Forelimb muscle (tissue), 1 donor: ENCODE results near the gene PCED1A. TPM values are rescaled to one million over a fixed set of nuclear protein-coding genes. Genes with fewer than 3 reads are reported as not detected.
"Not testable (repeated sequence)": the region's sequence is repeated elsewhere in the genome, so short reads cannot be mapped to it uniquely, and the experiment has no call there.

Experiments
- DNase-seq: peaks from one replicate; pipeline ENCODE4 v3.0.0-alpha.2; 2013; ENCODE audit warnings: low read depth
- polyA plus RNA-seq: library from polyadenylated mRNA; unstranded; fragments of 120-200 nt; gene quantifications from one replicate; pipeline ENCODE4 v1.2.1, GENCODE V29; 2013; ENCODE audit not compliant: insufficient read length

The PCED1A gene
- polyA plus RNA-seq, 1 donor = 26.2 TPM

- DNase-seq = no peak
Measured at GRCh38 chr20:2865630-2866029, 25.2 kb upstream of the PCED1A start.

DNA sequence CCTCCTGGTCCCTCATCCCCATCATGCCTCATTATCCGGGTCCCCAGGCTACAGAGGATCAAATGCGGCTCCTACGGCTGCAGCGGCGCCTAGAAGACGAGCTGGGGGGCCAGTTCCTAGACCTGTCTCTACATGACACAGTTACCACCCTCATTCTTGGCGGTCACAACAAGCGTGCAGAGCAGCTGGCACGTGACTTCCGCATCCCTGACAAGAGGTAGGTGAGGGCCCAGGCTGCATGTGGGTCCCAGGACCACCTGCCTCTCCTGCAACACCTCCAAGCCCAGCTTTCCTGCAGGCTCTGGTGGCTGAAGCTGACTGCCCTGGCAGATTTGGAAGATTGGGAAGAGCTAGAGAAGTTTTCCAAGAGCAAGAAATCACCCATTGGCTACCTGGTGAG, 24.6 kb upstream of the PCED1A start:
- DNase-seq = no peak

GRCh38 chr20:2864626-2865025, 24.2 kb upstream of the PCED1A start:
- no peak for DNase-seq

DNA sequence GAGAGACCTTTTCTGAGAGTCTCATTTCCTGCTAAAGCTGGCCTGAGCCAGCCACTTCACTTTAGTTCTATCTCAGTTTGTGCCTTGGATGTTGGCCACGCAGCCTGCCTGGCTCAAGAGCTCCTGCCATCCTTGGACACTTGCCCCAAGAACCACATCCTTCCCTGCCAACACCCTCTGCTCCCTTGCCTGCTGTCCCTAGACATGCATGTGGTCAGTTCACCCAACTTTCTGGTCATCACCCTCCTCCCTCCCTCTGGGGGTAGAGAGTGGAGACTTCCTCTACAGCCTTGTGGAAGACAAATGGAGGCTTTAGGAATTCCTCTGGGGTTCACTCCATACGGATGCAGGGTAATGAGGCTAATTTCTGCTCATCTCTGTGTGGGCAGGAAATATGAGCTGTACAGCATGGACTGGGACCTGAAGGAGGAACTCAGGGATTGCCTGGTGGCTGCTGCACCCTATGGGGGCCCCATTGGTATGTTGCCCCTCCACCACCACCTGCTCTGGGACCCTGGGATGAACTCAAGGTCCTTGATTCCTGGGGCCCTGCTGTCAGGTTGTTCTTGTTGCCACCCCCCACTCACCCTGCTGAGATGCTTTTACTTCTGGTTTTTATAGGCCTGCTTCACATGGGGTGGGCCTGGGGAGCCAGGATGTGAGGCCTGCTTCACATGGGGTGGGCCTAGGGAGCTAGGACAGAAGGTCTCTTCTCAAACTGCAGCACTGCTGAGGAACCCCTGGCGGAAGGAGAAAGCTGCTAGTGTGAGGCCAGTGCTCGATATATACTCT, 19.1 kb upstream of the PCED1A start:
- DNase-seq = no peak

DNA sequence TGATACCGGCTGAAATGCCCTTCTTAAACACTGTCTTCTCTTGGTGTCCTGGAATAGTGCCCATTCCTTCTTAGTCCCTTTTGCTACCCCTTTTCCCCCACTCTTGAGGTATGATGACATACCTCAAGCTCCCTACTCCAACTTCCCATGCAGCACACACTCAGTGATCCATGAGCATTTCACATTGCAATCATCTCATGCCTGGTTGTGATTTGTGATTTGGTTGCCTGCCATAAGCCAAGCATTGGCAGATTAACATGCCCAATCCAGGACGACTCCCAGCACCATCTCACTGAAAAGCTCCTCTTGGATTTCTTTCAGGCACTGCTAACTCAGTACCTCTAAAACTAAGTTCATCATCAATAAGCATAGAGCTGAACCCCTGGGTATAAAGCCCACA, 18.1 kb upstream of the PCED1A start:
- DNase-seq = no peak

- no peak for DNase-seq
Measured at GRCh38 chr20:2851086-2851485, 10.6 kb upstream of the PCED1A start.

- DNase-seq = no peak
Measured at GRCh38 chr20:2849529-2849928, 9.1 kb upstream of the PCED1A start.

GRCh38 chr20:2847802-2848201, 7.3 kb upstream of the PCED1A start:
- no peak for DNase-seq

- no peak for DNase-seq
Measured at GRCh38 chr20:2846698-2847097, 6.2 kb upstream of the PCED1A start.

DNA sequence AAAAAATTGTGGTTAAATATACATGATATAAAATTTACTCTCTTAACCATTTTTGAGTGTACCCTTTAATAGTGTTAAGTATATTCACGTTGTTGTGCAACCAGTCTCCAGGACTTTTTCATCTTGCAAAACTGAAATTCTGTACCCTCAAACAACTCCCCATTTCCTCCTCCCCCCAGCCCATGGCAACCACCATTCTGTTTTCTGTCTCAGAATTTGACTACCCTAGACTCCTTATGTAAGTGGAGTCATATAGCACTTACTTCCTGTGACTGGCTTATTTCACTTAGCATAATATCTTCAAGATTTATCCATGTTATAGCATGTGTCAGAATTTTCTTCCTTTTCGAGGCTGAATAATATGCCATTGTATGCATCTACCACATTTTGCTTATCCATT, 5.2 kb upstream of the PCED1A start:
- no peak for DNase-seq

- no peak for DNase-seq
Measured at GRCh38 chr20:2840967-2841531, 594 bp upstream of the PCED1A start.

- no peak for DNase-seq
Measured at GRCh38 chr20:2839732-2840137, 720 bp downstream of the PCED1A start.

GRCh38 chr20:2838847-2839671, 1.4 kb downstream of the PCED1A start:
- no peak for DNase-seq

GRCh38 chr20:2838170-2838797, 2.2 kb downstream of the PCED1A start:
- no peak for DNase-seq

DNA sequence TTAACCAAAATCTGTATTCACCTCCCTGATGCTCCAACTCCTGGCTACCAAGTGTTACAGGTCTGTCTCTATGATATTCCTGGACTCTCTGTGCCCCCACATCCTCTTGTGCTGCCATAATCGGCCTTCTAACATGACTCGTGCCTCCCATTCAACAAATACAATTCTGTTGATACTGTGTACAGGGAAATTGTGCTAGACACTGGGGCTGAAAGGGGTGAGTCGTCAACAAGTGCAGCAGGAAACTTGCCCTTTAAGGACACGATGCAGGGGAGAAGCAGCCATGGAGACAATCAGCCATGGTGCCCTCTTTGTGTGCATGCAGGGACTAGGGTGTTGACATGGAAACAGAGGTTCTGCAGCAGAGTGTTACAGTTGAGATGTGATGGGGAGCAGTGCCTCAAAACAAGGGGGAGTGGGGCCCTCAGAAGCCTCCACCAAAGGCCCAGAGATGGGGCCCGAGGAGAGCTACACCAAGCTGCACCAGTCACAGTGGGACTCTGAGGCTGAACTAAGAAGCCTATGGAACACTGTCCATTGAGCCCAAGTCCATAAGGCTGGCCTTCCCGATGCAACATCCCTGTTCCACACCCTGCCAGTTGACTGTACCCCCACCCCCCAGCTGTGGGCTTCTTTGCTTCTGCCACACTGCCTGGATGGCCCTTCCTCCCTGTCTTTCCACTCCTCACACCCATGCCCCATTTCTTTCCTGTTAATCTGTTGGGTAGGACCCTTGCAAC, 3.1 kb downstream of the PCED1A start:
- DNase-seq = no peak

DNA sequence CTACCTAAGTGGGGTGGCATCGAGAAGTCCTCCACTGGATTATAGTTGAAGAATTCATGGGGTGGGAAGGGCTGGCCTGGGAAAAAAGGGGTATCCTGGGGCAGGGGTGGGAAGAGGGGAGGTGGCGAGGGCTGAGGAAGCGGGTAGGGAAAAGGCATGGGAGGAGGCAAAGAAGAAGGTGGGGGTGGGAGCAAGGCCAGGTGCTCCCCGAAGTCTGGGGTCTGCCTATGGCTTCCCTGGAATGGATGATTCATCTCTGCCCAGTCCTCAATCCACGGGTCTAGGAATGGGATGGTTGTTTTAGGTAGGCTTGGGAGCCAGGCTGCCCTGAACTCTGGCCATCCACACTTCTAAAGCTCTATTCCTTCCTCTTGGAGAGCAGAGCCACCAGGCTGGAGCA, 4.4 kb downstream of the PCED1A start:
- no peak for DNase-seq

- no peak for DNase-seq
Measured at GRCh38 chr20:2835331-2835796, 5.1 kb downstream of the PCED1A start.

DNA sequence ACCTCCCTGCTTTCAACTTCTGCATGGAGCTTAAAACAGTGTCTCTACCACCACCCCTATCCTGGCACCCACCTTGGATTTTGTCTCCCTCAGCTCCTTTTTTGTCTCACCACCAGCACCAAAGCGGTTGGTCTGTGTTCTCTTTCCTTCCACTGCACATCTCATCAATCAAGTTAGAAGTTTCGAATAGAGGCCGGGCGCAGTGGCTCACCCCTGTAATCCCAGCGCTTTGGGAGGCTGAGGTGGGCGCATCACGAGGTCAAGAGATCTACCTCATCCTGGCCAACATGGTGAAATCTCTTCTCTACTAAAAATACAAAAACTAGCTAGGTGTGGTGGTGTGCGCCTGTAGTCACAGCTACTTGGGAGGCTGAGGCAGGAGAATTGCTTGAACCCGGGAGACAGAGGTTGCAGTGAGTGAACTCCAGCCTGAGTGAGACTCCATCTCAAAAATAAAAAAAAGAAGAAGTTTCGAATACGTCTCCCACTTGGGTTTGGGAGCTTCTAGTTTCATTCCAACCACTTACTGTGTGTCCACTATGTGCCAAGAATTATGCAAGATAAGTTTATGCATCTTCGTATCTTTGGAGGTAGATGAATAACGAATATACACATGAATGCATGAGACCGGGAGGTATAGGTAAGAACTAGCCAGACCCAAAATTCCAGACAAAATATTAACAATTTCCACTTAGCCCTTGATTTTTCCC, 5.9 kb downstream of the PCED1A start:
- DNase-seq = no peak

DNA sequence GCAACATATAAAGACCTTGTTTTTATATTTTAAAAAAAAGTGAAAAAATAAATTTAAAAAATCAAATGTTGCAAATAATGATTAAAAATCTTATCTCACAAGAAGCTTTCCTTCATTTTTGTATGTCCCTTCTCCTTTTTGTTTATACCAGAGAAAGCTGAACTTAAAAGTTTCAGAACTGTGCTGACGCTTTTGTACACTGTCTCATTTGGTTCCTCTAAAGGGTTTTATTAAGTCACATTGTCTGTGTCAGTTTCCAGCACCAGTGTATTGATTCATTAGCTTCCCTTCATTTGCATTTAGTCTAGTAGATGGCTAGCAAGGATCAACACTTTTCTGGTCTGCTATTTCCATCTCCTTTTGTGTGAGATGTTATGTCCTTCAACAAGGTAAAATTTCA, 6.7 kb downstream of the PCED1A start:
- DNase-seq = no peak

- DNase-seq = not testable (repeated sequence)
Measured at GRCh38 chr20:2831206-2831605, 9.2 kb downstream of the PCED1A start.

DNA sequence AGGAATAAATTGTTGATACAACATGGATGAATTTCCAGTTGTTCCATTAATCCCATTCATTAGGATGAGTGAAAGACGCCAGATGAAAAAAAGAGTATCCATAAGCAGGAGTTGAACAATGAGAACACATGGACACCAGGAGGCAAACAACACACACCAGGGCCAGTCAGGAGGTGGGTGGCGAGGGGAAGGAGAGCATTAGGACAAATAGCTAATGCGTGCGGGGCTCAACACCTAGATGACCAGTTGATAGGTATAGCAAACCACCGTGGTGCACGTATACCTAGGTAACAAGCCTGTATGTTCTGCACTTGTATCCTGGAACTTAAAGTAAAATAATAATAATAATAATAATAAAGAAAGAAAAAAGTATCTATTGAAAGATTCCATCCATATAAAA, 11.1 kb downstream of the PCED1A start:
- DNase-seq = no peak
